GM21737 (cell line): Measurements from ENCODE around the gene CD55.
A peak's percentile ranks its signal among the peaks of the same experiment; 100 is the strongest.
"Not testable (repeated sequence)": the region's sequence is repeated elsewhere in the genome, so short reads cannot be mapped to it uniquely, and the experiment has no call there.

Source experiments
- ATAC-seq: cut with Tn5 transposase; IDR thresholded peaks from one replicate; pipeline ENCODE4 v1.9.1; 2021; ENCODE audit warnings: mild to moderate bottlenecking, moderate library complexity; ENCODE audit not compliant: unreplicated experiment

CD55 gene

GRCh38 chr1:207305489-207305873 is 16.0 kb upstream of the CD55 start:
- no peak for ATAC-seq

- ATAC-seq: no peak
These were observed 15.5 kb upstream of the CD55 start for GRCh38 chr1:207306023-207306422.

GRCh38 chr1:207306603-207307002 is 14.9 kb upstream of the CD55 start:
- no peak for ATAC-seq

- no peak for ATAC-seq
These were observed 12.9 kb upstream of the CD55 start for GRCh38 chr1:207308451-207309190.

- no peak for ATAC-seq
These were observed 11.7 kb upstream of the CD55 start for GRCh38 chr1:207309745-207310273.

- no peak for ATAC-seq
These were observed 9.4 kb upstream of the CD55 start for GRCh38 chr1:207311888-207312603.

GRCh38 chr1:207312604-207312920 is 8.9 kb upstream of the CD55 start:
- no peak for ATAC-seq

GRCh38 chr1:207313131-207313530 is 8.3 kb upstream of the CD55 start:
- no peak for ATAC-seq

- no peak for ATAC-seq
These were observed 6.7 kb upstream of the CD55 start for GRCh38 chr1:207314816-207315215.

- ATAC-seq: no peak
These were observed 6.0 kb upstream of the CD55 start for GRCh38 chr1:207315435-207315834.

GRCh38 chr1:207316141-207316540 is 5.3 kb upstream of the CD55 start:
- ATAC-seq: no peak

- ATAC-seq: no peak
These were observed 4.7 kb upstream of the CD55 start for GRCh38 chr1:207316622-207317391.

- no peak for ATAC-seq
These were observed 3.9 kb upstream of the CD55 start for GRCh38 chr1:207317561-207317960.

GRCh38 chr1:207318072-207318619 is 3.3 kb upstream of the CD55 start:
- ATAC-seq: no peak

GRCh38 chr1:207319199-207319598 is 2.3 kb upstream of the CD55 start:
- no peak for ATAC-seq

- ATAC-seq: not testable (repeated sequence)
These were observed 1.4 kb upstream of the CD55 start for GRCh38 chr1:207320105-207320504.

- peak; percentile 1 for ATAC-seq
These were observed 540 bp downstream of the CD55 start for GRCh38 chr1:207321790-207322645.

GRCh38 chr1:207323425-207324225 is 2.1 kb downstream of the CD55 start:
- no peak for ATAC-seq

- ATAC-seq: no peak
These were observed 6.5 kb downstream of the CD55 start for GRCh38 chr1:207328004-207328403.
